HUES6 (cell line): ENCODE data around the gene VTI1B.
A peak's percentile ranks its signal among the peaks of the same experiment; 100 is the strongest.
"Not testable (repeated sequence)": the region's sequence is repeated elsewhere in the genome, so short reads cannot be mapped to it uniquely, and the experiment has no call there.

Source experiments
- H3K27ac ChIP-seq: 2 replicates; pipeline ENCODE4 v1.7.0; 2013; ENCODE audit warnings: low read depth, mild to moderate bottlenecking, low read length, inconsistent platforms
- H3K27me3 ChIP-seq: 2 replicates; pipeline ENCODE4 v1.6.1; 2013; ENCODE audit warnings: low read length; ENCODE audit not compliant: control insufficient read depth, insufficient read depth
- H3K36me3 ChIP-seq: 2 replicates; pipeline ENCODE4 v1.6.1; 2013; ENCODE audit warnings: low read length; ENCODE audit not compliant: control insufficient read depth, insufficient read depth
- H3K4me1 ChIP-seq: 2 replicates; pipeline ENCODE4 v1.6.1; 2013; ENCODE audit warnings: low read length; ENCODE audit not compliant: control insufficient read depth, insufficient read depth
- H3K4me3 ChIP-seq: 2 replicates; pipeline ENCODE4 v1.5.1; 2013; ENCODE audit warnings: low read depth, low read length
- H3K9ac ChIP-seq: one replicate; pipeline ENCODE4 v1.6.1; 2013; ENCODE audit warnings: mild to moderate bottlenecking, low read length
- H3K9me3 ChIP-seq: 2 replicates; pipeline ENCODE4 v1.6.1; 2013; ENCODE audit warnings: low read depth, low read length; ENCODE audit not compliant: control insufficient read depth, insufficient read depth

The VTI1B gene

DNA sequence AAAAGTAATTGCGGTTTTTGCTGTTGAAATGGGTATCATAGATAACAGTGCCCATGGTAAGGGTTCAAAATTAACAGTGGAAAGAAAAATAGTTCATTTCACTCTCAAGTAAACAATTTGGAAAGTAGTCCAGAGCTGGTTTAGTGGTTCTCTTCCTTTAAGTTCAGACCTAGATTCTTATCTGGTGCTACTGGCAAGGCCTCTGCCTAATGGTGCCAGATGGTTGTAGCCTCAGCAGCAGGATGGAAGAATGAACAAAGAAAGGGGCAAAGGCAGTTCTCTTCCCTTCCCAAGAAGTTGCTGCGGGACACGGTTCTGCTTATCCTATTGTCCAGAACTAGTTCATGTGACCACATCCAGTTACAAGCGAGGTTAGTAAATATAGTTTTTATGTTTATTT, 44.2 kb downstream of the VTI1B start:
- Histone ChIP-seq H3K27me3 (no peaks in the 10 kb centered on the region), H3K9me3 (no peaks in the 10 kb centered on the region), H3K9ac (no peak overlapping the region), H3K4me1 (no peaks in the 10 kb centered on the region), H3K36me3 (no peaks in the 10 kb centered on the region), H3K27ac (no peak overlapping the region), H3K4me3 (no peak overlapping the region)

GRCh38 chr14:67627519-67627918, 46.9 kb downstream of the VTI1B start:
- H3K36me3 ChIP-seq = peaks cover 9% of the 10 kb centered on the region; the same call in 1 of the 2 replicates
- no peaks in the 10 kb centered on the region for H3K27me3 ChIP-seq
- H3K4me3 ChIP-seq = no peak overlapping the region
- H3K4me1 ChIP-seq = peaks cover 7% of the 10 kb centered on the region
- no peak overlapping the region for H3K27ac ChIP-seq
- H3K9me3 ChIP-seq = no peaks in the 10 kb centered on the region
- no peak overlapping the region for H3K9ac ChIP-seq

DNA sequence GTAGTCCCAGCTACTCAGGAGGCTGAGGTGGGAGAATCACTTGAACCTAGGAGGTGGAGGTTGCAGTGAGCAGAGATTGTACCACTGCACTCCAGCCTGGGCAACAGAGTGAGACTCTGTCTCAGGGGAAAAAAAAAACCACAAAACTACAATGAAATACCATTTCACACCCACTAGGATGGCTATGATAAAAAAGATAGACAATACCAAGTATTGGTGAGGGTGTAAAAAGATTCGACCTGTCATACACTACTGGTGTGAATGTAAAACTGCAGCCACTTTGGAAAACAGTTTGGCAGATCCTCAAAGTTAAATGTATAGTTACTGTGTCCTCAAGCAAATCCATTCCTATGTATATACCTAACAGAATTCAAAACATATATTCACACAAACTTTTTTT, 48.3 kb downstream of the VTI1B start:
- H3K27me3 ChIP-seq, H3K4me3 ChIP-seq, H3K9me3 ChIP-seq, H3K36me3 ChIP-seq, H3K9ac ChIP-seq, H3K27ac ChIP-seq: not testable (repeated sequence)
- peaks cover 13% of the 10 kb centered on the region for H3K4me1 ChIP-seq

GRCh38 chr14:67623114-67623513, 51.3 kb downstream of the VTI1B start:
- H3K27ac ChIP-seq = peak overlapping the region; percentile 75; the same call in 1 of the 2 replicates
- no peaks in the 10 kb centered on the region for H3K9me3 ChIP-seq
- H3K4me3 ChIP-seq = peak overlapping the region; percentile 16; the same call in 1 of the 2 replicates
- H3K36me3 ChIP-seq = peaks cover 9% of the 10 kb centered on the region; the same call in 1 of the 2 replicates
- peaks cover 19% of the 10 kb centered on the region for H3K4me1 ChIP-seq
- peak overlapping the region; percentile 6 for H3K9ac ChIP-seq
- H3K27me3 ChIP-seq = peaks cover 10% of the 10 kb centered on the region

DNA sequence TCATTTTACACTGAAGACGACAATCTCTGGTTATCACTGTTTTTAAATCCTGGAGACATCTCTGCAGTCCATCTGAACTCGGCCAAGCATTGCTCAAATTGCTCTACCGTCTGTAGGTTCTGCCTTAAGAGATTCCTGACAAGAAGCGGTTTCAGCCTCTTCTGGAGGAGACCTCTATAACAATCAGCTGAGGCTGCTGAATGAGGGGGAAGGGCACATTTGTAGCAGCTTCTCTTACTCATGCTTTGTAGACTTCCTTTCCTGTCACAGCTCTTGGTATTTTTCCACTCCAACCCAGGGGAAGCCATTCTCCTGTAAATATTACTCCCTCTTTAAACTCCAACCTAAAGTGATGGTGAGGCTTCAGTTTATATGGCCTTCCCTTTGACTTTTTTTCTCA, 51.8 kb downstream of the VTI1B start:
- Histone ChIP-seq H3K9me3 (no peaks in the 10 kb centered on the region), H3K36me3 (peaks cover 9% of the 10 kb centered on the region; the same call in 1 of the 2 replicates), H3K4me1 (peaks cover 19% of the 10 kb centered on the region), H3K27ac (peak overlapping the region; percentile 75; the same call in 1 of the 2 replicates), H3K9ac (peak overlapping the region; percentile 6), H3K27me3 (peaks cover 10% of the 10 kb centered on the region), H3K4me3 (peak overlapping the region; percentile 16; the same call in 1 of the 2 replicates)

- no peak overlapping the region for H3K27ac ChIP-seq
- no peaks in the 10 kb centered on the region for H3K9me3 ChIP-seq
- peaks cover 19% of the 10 kb centered on the region for H3K4me1 ChIP-seq
- H3K9ac ChIP-seq = peak overlapping the region; percentile 71
- H3K4me3 ChIP-seq = peak overlapping the region; percentile 94
- H3K36me3 ChIP-seq = peaks cover 9% of the 10 kb centered on the region; the same call in 1 of the 2 replicates
- peaks cover 10% of the 10 kb centered on the region for H3K27me3 ChIP-seq
These were observed 54.1 kb downstream of the VTI1B start for GRCh38 chr14:67620217-67620785.

GRCh38 chr14:67619446-67620216, 54.8 kb downstream of the VTI1B start, which contains the start of gene ARG2:
TSS of gene ARG2 (plus strand) at chr14:67619920. CDS start at chr14:67619978, 58 bp downstream.
- Histone ChIP-seq H3K4me1 (peaks cover 19% of the 10 kb centered on the region), H3K27ac (no peak within 1 kb of the TSS), H3K9me3 (no peaks in the 10 kb centered on the region), H3K36me3 (peaks cover 3% of the 10 kb centered on the region; the same call in 1 of the 2 replicates), H3K4me3 (peak within 1 kb of the TSS; percentile 94), H3K9ac (peak within 1 kb of the TSS; percentile 71), H3K27me3 (peaks cover 12% of the 10 kb centered on the region)

DNA sequence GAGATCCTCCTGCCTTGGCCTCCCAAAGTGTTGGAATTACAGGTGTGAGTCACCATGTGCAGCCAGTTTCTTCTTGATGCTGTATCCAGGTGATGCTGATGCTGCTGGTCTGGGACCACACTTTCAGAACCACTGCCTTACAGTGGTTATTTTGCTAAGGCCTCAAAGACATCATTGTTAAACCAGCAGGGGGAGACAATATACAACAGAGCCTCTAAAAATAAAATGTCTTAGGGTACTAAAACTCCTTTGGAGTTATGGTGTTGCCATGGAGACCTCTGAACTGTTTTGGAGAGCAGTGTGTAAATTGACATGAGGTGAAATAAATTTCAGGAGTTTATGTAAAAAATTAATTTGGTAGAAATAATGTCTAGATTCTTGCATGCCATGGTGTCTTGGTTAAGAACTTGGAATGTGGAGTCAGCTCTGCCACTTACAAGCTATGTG, 55.8 kb downstream of the VTI1B start:
- Histone ChIP-seq H3K9ac (no peak overlapping the region), H3K9me3 (no peaks in the 10 kb centered on the region), H3K4me1 (peaks cover 19% of the 10 kb centered on the region), H3K4me3 (no peak overlapping the region), H3K27me3 (peaks cover 20% of the 10 kb centered on the region), H3K27ac (no peak overlapping the region), H3K36me3 (no peaks in the 10 kb centered on the region)

GRCh38 chr14:67610491-67610890, 63.9 kb downstream of the VTI1B start:
- H3K4me1 ChIP-seq = peaks cover 7% of the 10 kb centered on the region
- no peak overlapping the region for H3K9ac ChIP-seq
- no peak overlapping the region for H3K4me3 ChIP-seq
- no peak overlapping the region for H3K27ac ChIP-seq
- no peaks in the 10 kb centered on the region for H3K36me3 ChIP-seq
- peaks cover 86% of the 10 kb centered on the region for H3K27me3 ChIP-seq
- no peaks in the 10 kb centered on the region for H3K9me3 ChIP-seq

DNA sequence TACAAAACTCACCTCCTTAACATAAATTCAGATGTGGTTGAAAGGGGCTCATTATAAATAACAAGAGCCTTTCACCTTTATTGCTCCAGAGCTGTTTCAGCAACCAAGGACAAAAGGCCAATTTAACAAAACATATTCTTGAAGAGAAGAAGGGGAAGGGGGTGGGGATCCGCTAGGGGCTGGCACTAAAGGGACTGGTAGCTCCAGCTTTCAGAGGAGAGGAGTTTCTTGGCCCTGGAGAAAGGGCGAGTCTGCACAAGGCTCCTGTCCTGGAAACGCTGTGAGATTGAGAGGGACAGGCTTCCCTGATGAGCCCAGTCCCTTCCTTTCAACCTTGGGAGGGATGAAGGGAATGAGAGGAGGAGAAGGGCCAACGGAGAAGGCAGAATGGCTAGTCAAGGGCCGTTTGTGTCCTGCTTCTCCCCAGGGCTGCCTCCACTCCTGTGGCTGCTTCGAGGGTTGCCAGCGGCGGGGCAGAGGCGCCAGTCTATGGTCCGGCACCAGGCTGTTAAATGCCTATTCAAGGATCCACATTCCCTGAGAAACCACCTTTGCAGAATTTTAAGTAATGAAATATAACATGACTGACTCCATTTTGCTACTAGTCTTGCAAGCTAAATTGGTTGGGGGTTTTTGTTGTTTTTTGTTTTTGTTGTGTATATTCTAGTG, 64.7 kb downstream of the VTI1B start:
- no peak overlapping the region for H3K4me3 ChIP-seq
- H3K9me3 ChIP-seq = no peaks in the 10 kb centered on the region
- H3K9ac ChIP-seq = no peak overlapping the region
- peaks cover 7% of the 10 kb centered on the region for H3K4me1 ChIP-seq
- no peak overlapping the region for H3K27ac ChIP-seq
- peaks cover 92% of the 10 kb centered on the region for H3K27me3 ChIP-seq
- no peaks in the 10 kb centered on the region for H3K36me3 ChIP-seq

GRCh38 chr14:67607646-67608045, 66.8 kb downstream of the VTI1B start:
- Histone ChIP-seq H3K9ac (no peak overlapping the region), H3K4me3 (no peak overlapping the region), H3K9me3 (no peaks in the 10 kb centered on the region), H3K27ac (no peak overlapping the region), H3K36me3 (no peaks in the 10 kb centered on the region), H3K27me3 (peaks cover 93% of the 10 kb centered on the region), H3K4me1 (peaks cover 7% of the 10 kb centered on the region)
